HG03196 (cell line): ENCODE data around the gene RNF10.
A peak's percentile ranks its signal among the peaks of the same experiment; 100 is the strongest.
"Not testable (repeated sequence)": the region's sequence is repeated elsewhere in the genome, so short reads cannot be mapped to it uniquely, and the experiment has no call there.

ENCODE experiments used
- ATAC-seq: cut with Tn5 transposase; IDR thresholded peaks from one replicate; pipeline ENCODE4 v1.9.1; 2021; ENCODE audit not compliant: unreplicated experiment

RNF10 gene

DNA sequence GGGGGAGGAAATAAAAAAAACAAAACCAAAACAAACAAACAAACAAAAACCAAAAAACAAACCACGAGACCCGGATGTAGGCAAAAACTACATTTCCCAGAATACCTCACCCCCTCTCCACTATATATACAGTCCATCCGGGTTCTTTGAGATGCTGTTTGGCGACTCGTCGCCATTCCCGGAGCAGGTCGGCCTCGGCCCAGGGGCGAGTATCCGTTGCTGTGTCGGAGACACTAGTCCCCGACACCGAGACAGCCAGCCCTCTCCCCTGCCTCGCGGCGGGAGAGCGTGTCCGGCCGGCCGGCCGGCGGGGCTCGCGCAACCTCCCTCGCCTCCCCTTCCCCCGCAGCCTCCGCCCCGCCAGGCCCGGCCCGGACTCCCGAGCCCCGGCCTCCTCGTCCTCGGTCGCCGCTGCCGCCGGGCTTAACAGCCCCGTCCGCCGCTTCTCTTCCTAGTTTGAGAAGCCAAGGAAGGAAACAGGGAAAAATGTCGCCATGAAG lies at the start of gene RNF10:
RNF10 (plus strand) TSS at position 154 of the 500 bp plus-strand sequence. CDS start 456 bp downstream, outside the sequence.
- ATAC-seq, result peak; percentile 66

DNA sequence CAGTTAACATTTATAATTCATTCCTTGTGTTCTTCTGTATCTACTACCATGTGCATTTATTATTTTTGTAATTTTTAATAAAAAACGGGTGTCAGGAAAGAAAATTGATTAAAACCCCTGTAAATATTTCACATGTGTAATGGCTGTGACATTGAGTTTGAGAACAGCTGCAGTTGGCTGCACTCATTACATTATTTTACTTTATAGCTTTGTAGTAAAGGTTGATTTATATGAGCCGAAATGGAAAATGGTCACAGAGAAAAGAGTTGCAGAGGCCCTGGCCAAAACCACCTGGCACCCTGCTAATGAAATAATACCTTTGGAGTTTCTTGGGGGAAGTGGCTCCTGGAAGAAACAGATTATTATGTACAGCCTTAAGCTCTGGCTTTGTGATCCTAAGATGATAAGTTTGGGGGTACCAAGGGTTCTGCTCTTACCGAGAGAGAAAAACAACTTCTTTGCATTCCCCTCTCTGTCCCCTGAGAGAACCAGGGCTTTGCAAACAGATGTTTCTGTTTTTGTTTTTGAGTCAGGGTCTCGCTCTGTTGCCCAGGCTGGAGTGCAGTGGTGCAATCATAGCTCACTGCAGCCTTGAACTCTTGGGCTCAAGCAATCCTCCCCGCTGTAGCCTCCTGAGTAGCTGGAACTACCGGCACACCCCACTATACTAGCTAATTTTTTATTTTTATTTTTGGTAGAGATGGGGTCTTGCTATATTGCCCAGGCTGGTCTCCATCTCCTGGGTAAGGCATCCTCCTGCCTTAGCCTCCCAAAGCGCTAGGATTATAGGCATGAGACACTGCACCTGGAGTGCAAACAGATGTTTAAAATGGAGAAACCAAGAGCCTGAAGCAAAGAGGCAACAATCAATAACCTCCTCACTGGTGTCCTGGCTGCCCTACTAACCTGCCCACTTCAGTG lies 47.9 kb upstream of the RNF10 start:
- ATAC-seq, result no peak

DNA sequence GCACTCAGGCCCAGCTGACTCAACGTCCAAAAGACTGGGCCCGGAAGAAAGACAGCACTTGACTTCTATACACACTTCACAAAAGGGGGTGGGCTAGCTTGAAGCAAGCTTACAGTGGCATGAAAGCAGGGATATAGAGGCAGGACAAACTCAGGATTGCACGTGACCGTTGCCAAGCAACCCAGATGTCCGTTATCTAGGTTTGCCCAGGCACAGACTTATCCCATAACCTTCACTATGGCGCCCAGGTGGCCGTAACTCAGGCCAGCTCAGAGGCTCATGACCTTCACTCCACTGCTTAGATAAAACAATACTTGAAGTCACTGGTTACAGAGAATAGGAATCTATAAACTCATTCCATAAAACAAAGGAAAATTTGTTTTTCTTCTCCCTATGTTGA lies 46.6 kb upstream of the RNF10 start:
- ATAC-seq, result not testable (repeated sequence)

DNA sequence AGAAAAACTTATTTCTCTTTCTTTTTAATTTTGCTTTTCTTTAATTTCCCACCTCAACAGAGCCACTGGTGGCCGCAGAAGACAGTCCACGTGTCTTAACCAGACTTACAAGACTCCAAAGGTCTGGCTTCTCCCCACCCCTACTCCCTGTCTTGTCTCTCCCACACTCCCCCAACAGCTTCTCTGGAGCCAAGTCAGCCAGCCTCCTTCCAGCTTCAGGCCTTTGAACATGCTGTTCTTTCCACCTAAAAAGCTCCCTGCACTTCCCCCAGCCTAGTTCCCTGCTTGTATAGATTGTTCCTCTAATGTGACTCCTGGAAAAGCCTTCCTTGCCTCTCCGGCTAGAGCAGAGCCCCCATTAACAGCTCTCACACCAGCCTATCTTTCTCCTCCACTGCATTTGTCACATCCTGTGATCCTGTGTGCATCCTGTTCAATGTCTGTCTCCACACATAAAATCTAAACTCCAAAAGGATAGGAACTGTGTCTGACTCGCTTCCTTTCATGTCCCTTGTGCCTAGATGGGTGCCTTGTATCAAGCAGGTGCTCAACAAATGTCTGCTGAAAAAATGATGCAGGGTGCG lies 46.0 kb upstream of the RNF10 start:
- ATAC-seq, result no peak

DNA sequence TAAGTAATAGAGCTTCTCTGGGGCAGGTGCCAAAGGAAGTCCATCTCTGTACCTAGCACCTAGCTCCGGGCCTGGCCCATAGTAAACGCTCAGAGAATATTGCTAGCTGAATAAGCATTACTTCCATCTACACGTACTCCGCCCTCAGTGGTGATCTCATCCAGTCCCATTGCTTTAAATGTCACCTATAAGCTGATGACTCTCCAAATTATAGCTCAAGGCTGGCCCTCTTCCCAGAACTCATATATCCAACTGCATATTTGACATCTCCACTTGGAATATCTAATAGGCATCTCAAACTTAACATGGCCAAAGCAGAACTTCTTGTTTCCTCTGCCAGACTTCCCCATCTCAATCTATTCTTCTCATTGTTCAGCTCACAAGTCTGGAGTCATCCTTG lies 45.1 kb upstream of the RNF10 start:
- no peak for ATAC-seq

DNA sequence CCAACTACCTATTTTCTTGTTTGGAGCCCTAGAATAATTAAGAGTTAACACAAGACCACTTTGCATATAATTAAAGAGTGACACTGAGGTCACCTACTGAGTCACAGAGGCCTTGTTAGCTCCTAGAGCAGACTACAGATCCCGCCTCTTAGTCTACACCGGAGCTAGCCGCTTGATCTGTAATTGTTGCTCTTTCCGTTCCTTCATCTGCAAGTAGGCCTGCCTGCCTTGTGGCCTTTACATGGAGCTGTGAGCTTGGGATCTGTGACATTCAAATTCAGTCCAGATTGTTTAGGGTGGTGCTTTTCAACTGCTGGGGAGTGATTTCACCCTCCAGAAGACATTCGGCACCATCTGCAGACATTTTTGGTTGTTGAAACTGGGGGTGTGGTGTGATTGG lies 43.8 kb upstream of the RNF10 start:
- ATAC-seq, result no peak

DNA sequence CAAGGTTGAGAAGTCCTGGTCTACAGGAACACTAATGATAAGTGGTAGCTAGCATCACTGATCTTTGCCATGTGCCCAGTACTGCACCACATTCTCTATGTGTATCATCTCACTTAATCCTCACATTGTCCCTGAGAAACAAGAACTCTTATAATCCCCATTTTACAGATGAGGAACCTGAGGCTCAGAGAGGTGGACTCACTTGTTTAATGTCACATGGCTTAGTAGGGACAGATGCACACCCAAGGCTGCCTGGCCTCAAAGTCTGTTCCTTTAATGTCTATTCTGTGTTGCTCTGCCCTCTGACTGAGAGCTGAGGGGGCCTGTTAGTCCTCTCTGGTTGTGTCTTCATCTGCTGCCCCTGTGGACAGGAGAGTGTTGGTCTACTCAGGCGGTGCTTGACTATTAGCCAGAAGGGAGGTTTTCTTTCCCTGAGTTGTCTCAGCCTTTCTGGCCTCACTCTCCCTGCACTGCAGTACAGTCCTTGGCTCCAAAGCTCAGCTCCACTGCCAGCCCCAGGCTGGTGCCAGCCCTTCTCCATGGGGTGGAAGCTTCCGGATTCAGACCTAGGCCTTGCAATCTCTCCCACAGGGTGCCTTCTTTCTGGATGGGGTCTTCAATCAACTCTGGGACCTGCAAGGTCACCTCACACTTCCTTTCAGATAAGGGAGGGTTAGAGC lies 43.2 kb upstream of the RNF10 start:
- ATAC-seq, result no peak

DNA sequence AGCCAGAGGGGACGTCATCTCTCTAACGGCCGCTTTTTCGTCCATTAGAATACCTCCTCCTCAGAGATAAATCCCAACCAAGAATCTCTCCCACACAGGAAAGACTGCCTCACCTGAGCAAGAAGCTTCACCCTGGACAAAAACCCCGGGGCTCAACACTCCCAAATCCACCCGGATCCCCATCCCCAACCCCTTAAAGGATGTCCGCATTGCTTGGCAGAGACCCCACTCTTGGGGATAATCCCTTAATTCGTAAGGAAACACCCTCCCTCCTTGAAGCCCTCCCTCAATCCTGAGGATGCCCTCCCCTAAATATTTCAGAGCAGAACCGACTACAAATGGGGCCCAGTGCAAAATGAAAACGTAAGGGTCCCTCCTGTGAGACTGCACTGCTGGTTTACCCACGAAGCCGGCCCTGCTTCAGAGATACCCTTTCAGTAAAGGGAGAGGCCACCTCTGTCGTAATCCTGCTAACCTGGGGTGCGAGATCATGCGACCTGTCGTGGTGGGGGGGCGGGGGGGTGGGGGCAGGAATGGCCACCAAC lies 38.9 kb upstream of the RNF10 start:
- no peak for ATAC-seq

DNA sequence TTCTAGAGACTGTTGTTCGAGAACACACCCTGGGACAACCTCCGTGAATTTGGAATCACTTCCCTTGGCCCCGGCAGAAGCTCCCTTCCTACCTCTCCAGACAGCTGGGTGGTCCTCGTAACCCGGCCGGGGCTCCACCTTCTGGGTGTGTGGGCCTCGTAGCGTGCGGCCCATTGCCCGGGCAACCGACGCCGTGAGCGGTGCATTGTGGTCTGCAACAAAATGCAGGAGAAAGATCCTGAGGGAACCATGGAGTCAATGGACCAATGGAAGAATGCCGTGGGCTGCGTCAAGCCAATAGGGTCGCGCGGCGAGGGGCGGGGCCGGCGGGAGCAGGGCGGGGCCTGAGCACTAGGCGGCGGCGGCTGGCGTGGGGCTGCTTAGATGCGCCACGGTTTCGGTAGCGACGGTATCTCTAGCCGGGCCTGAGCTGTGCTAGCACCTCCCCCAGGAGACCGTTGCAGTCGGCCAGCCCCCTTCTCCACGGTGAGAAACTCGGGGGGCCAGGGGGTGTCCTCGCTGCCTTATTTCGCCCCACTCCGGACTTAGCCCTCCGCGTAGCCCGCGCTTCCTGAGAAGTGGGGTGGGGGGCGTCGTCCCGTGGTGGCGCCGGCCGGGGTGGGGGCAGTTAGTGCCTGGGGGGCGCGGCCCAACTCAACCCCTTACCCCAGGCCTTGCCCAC lies 38.3 kb upstream of the RNF10 start, which contains the start of gene DYNLL1:
DYNLL1 (plus strand) TSS at position 383 of the 682 bp plus-strand sequence. CDS start 309 bp downstream, outside the sequence.
- ATAC-seq, result peak; percentile 92

DNA sequence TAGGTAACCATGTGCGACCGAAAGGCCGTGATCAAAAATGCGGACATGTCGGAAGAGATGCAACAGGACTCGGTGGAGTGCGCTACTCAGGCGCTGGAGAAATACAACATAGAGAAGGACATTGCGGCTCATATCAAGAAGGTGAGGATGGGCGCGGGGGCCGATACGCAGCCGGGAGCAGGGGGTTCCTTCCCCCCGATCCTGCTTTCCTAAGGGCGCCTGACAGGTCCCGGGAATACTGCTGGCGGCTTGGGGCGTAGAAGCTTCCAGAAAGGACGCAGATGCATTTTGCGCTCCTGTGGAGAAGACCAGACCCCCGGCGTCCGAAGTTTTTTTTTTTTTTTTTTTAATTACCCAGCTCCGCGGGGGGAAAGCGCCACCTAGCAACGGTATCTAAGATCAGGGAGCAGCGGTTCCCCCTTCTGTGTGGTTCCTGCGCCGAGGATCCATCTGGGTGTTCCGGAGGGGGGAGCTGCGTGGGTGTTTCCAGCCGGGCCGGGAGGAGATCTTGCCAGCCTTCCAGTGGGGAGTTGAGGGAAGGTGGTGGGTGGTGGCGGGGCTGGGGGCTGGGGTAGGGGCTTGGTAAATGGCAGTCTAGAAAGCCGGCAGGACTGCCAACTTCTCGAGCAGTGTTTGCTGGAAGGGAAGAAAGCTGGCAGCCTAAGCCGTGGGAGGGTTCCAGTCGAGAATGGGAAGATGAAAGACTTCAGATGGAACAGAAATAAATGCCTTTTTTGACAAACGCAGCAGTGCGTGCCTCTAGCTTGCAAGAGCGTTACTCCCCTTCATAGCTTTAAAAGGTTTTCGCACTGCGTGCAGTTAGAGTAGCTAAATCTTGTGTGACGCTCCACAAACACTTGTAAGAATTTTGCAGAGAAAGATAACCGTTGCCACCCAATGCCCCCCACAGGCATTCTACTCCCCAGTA lies 37.5 kb upstream of the RNF10 start:
- ATAC-seq, result peak; percentile 4

DNA sequence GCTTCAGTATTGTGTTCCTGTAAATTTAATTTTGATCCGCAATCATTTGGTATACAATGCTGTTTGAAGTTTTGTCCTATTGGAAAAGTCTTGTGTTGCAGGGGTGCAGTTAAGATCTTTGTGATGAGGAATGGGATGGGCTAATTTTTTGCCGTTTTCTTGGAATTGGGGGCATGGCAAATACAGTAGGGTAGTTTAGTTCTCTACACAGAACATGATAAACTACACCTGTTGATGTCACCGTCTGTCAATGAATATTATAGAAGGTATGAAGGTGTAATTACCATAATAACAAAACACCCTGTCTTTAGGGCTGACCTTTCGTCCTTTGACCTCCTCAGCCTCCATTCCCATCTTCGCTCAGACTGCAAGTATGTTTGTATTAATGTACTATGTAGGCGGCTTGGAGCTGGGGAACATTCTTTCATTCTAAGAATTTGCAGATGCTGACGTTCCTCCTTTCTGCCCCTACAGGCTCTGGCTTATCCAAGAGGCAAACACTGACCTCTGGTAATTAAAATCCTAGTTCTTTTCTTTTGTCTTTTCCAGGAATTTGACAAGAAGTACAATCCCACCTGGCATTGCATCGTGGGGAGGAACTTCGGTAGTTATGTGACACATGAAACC lies 36.5 kb upstream of the RNF10 start:
- no peak for ATAC-seq

DNA sequence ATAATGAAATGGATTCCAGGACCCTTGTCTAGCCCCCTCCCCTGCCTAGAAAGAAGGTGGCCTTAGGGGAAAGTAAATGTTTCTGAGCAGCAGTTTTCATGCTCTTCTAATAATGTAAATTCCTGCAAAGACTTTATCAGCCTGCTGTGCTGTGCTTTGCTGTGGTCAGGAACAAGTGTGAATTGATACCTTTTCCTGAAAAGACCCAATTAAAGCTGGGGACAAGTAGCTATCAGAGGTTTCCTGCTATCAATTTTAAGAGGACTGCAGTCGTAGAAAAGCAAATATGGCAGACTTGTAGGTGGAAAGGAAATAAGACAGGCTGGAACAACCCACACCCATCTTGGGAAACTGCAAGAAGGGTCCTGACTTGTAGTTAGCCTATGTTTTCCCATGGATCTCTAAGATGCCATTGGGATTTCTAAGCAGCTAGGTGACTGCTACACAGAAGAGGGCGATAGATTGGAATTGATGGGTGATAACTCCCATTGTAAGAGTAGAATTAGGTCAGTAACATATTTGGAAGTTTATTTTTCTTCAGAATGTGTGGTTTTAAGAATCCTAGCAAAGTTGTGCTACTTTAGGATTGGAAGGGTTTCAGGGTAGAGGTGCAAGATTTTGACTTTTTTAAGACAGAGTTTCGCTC lies 35.2 kb upstream of the RNF10 start:
- ATAC-seq, result no peak

DNA sequence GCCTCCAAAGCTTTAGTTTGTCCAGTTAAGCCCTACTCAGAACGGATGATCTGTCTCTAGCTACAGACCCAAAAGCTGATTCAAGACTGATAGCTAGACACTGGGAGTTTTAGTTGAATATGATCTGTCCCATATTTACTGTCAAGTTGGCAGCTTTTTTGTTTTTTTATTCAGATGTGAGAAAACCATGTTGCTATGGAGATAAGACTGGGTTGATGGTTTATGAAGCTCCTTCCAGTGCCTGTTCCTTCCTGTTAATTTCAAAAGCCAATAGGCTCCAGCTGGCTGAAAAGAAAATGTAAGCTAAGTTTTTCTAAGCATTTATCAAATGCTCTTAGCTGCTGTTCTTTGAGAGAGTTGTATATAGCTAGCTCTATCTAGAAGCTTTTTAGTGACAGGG lies 33.6 kb upstream of the RNF10 start:
- no peak for ATAC-seq

DNA sequence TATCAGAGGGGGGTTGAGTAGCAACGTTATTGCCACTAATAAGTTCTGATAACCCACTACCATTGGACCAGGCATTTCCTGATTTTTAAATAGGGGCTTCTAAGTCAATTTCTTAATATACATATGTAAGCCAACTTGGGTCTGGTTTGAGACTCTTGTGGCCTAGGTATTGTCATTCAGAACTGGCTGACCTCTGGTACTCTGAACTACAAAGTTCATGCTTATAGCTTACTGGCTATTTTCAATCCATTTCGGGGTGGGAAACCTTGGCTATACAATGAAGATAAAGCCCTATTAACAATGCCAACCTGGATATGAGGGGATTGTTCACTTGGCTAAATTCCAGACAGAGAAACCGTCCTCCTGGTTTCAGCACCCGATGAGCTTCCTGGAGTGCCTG lies 29.6 kb upstream of the RNF10 start:
- no peak for ATAC-seq

DNA sequence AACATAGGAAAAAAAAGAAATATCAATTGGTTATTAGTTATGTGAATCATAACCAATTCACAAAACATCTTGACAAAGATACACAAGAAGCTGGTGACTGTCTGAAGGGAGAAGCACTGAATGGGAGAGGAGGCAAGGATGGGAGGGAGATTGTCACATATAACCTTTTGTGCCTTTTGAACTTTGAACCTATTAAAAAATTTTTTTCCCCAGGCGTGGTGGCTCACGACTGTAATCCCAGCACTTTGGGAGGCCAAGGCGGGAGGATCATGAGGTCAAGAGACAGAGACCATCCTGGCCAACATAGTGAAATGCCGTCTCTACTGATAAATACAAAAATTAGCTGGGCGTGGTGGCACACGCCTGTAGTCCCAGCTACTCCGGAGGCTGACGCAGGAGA lies 25.6 kb upstream of the RNF10 start:
- no peak for ATAC-seq

DNA sequence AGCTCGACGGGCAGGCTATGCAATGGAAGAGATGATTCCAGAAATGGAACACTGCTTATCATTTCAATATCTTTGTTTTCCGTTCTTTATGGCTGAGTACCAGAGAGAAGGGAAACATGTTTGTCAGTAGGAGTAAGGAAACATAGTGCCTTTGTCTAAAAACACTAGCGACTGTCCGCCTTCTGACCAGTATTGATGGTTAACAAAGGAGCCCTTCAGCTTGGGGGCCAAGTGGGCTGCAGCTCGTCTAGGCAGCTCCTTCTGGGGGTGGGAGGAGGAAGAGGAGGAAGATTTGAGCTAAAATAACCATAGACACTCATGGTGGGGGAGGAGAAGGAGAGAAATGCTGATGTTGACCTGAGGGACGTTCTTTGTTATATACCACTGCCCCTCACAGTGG lies 20.2 kb upstream of the RNF10 start:
- no peak for ATAC-seq

DNA sequence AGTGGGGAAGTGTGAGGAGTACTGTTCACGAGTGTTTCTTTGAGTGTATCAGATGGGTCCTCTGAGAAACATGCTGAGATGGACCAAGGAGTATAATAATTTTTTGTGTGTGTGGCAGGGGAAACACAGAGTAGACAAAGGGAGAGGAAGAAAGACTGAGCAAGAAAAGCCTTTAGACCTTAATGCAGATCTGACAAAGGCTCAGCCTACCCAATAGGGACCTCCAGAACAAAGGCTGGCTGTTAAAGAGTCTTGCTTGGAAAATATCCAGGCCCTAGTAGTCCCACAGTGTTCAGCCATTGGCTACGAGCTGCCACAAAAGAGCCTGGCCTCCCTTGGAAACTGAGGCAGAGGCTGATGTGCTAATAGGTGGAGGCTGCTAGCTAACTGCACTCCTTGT lies 18.7 kb upstream of the RNF10 start:
- ATAC-seq, result no peak

DNA sequence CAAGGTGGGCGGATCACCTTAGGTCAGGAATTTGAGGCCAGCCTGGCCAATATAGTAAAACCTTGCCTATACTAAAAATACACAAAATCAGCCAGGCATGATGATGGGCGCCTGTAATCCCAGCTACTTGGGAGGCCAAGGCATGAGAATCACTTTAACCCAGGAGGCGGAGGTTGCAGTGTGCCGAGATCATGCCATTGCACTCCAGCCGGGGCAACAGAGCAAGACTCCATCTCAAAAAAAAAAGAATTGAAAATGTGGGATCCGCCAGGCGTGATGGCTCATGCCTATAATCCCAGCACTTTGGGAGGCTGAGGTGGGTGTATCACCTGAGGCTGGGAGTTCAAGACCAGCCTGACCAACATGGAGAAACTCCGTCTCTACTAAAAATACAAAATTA lies 14.8 kb upstream of the RNF10 start:
- ATAC-seq, result not testable (repeated sequence)

DNA sequence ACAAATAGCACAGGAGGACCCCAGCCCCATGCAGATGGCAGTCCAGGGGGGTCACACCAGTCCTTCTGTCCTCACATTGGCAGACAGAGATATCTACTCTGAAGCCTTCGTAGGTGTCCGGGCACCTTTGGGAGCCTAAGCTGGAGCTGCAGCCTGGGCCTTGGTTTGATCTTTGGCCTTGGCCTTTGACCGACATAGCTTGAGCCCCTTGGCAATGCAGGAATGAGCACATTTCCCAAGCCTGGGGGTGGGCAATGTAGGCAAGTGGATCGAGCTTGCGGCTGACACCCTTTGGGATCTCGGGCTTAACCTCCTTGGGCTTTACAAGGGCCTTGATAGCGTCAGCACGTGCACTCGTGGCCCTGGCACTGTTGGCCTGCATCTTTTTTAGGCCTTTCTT lies 11.6 kb upstream of the RNF10 start:
- no peak for ATAC-seq
